Measurements from ENCODE around the gene MDC1.

GRCh38 chr6:30683980-30684338, 33.1 kb downstream of the MDC1 start:
- TF ChIP-seq CTCF (IDR thresholded peaks at IDR 0.05) = no peak
- TF ChIP-seq USF2 (CRISPR knock-in tag; IDR thresholded peaks at IDR 0.05) = no peak
- TF ChIP-seq TEAD4 (CRISPR knock-in tag; IDR thresholded peaks at IDR 0.05) = no peak
- no peak for TF ChIP-seq ZMAT4 (CRISPR knock-in tag; IDR thresholded peaks at IDR 0.05)
